T47D (cell line): Measurements from ENCODE around the gene DFFB.
A peak's percentile ranks its signal among the peaks of the same experiment; 100 is the strongest.
"Not testable (repeated sequence)": the region's sequence is repeated elsewhere in the genome, so short reads cannot be mapped to it uniquely, and the experiment has no call there.

Experiments used
- DNase-seq, 2 experiments: peaks; one replicate each; pipeline versions ENCODE4 v3.0.0 to v3.0.0-alpha.2; 2011 to 2012; ENCODE audit warnings: low read depth in 1 of 2, low spot score in 1 of 2
- JUND ChIP-seq: IDR thresholded peaks from 2 replicates; pipeline ENCODE4 v1.6.1; 2012; ENCODE audit warnings: low read depth
- in situ Hi-C: cut with HindIII; loops from 2 replicates; pipeline ENCODE4 v1.10.0; 2016; ENCODE audit warnings: low sequenced_read_pairs, low pct_unique_long_range_greater_than_20kb

DFFB gene

GRCh38 chr1:3856923-3857790, at the start of gene DFFB, which contains the start of gene CEP104:
TSS of gene DFFB (plus strand) at chr1:3857476. CDS start at chr1:3857604, 128 bp downstream.
TSS of gene CEP104 (minus strand) at chr1:3857211. CDS start at chr1:3852407, 4,804 bp downstream.
- in situ Hi-C loops = no loop called here
- no peak for TF ChIP-seq JUND

GRCh38 chr1:3807769-3808168, 49.5 kb upstream of the DFFB start:
- in situ Hi-C loops = no loop called here
- DNase-seq = no peak
- no peak for TF ChIP-seq JUND

More at GRCh38 chr1:3856923-3857790, at the start of gene DFFB, which contains the start of gene CEP104:
- DNase-seq = peak; percentile 98 to 99

- in situ Hi-C loops = no loop called here
- no peak for TF ChIP-seq JUND
- peak in 1 of 2 experiments; percentile 18 for DNase-seq
These were observed 47.6 kb upstream of the DFFB start for GRCh38 chr1:3809680-3810079.

GRCh38 chr1:3810149-3810761, 47.0 kb upstream of the DFFB start:
- DNase-seq, in situ Hi-C loops: not testable (repeated sequence)

GRCh38 chr1:3811595-3811911, 45.7 kb upstream of the DFFB start:
- TF ChIP-seq JUND = no peak
- DNase-seq = no peak
- in situ Hi-C loops = no loop called here

- DNase-seq = no peak
- TF ChIP-seq JUND = no peak
- in situ Hi-C loops = no loop called here
These were observed 43.2 kb upstream of the DFFB start for GRCh38 chr1:3814065-3814464.

- DNase-seq = no peak
- in situ Hi-C loops = no loop called here
- no peak for TF ChIP-seq JUND
These were observed 42.3 kb upstream of the DFFB start for GRCh38 chr1:3814771-3815561.

- TF ChIP-seq JUND = no peak
- in situ Hi-C loops = no loop called here
- no peak for DNase-seq
These were observed 40.7 kb upstream of the DFFB start for GRCh38 chr1:3816331-3817137.

- in situ Hi-C loops = no loop called here
- DNase-seq = no peak
These were observed 40.0 kb upstream of the DFFB start for GRCh38 chr1:3817138-3817740.

GRCh38 chr1:3817821-3818597, 39.3 kb upstream of the DFFB start:
- no peak for DNase-seq
- in situ Hi-C loops = no loop called here
- TF ChIP-seq JUND = no peak

More at GRCh38 chr1:3817138-3817740, 40.0 kb upstream of the DFFB start:
- no peak for TF ChIP-seq JUND

- no peak for DNase-seq
- no peak for TF ChIP-seq JUND
- in situ Hi-C loops = no loop called here
These were observed 37.5 kb upstream of the DFFB start for GRCh38 chr1:3819771-3820200.
